Activated CD8-positive, alpha-beta memory T cell treated with anti-CD3 and anti-CD28 coated beads for 36 hours (primary cell): ENCODE results near the gene IPO4. TPM values are rescaled to one million over a fixed set of nuclear protein-coding genes. Genes with fewer than 3 reads are reported as not detected.

Source experiments
- CTCF ChIA-PET: fragments of 350-600 bp; sonication (Branson Sonifier 250); formaldehyde crosslinking; loops from one replicate; lab custom pipeline; 2021; ENCODE audit warnings: antibody characterized with exemption; lab: Charles Lee
- POLR2A ChIA-PET: fragments of 350-600 bp; sonication (Branson Sonifier 250); formaldehyde crosslinking; loops from one replicate; lab custom pipeline; 2021; ENCODE audit warnings: antibody characterized with exemption; lab: Charles Lee
- total RNA-seq, 2 experiments: library from RNA; stranded (reverse); gene quantifications; one replicate each; pipeline ENCODE4 v1.2.3, GENCODE V29; 2021

IPO4 gene
- total RNA-seq, result 100 to 1,000 TPM; 166 to 168 TPM

DNA sequence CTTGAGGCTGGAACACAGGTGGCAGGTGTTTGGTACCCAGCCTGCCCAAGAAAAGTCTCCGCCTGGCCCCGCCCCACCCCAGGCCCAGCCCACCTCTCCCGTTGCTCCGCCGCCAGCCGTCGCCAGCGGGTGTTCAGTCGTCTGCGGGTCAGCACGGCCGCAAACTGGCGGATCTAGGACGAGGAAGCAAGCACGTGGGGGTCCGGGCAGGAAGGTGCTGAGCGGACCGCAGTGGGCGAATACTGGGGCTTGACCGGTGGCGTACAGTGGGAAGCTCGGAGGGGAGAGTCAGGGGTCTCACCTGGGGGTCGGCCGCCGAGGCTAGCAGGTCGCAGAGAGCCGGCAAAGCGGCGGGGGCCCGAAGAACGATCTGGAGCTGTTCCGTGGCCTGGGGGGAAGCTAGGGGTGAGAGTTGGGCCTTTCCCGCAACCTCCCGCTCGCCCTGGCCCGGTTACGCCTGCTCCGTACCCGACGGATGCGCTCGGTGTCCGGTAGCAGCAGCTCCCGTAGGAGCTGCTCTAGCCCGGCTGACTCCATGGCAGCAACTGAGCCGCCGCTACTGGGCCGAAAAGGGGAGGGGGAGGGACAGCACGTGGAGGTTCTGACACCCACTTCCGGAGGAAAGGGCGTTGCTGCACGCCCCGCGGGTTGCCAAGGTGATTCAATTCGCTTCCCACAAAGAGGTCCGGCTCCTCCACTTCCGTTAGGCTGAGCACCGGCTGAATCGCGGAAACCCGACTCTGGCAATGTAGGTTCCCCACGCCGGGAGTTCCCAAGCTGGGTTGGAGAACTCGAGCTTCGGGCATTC, at the start of gene IPO4:
IPO4 (minus strand) TSS at position 566 of the 808 bp plus-strand sequence; CDS start at position 537, 29 bp downstream.
- POLR2A ChIA-PET, result interaction anchor here (0.6 to 3.3 kb wide), 5 partner anchors 9 to 108 kb away, joined by 3 to 15 read pairs (median 4); partner anchors contain the start of genes CHMP4A, IRF9 and RNF31

GRCh38 chr14:24238123-24238522, 49.5 kb upstream of the IPO4 start:
- CTCF ChIA-PET, result interaction anchor here (0.9 to 2.3 kb wide), 3 partner anchors 59 to 70 kb away, joined by 3 to 7 read pairs (median 7); partner anchors contain the start of genes CIDEB, DHRS1 and NOP9
- POLR2A ChIA-PET, result interaction anchor here (0.6 kb wide), 1 partner anchor 8 kb away, joined by 9 read pairs; no protein-coding TSS in a partner anchor

More for the DNA sequence above, at the start of gene IPO4:
- CTCF ChIA-PET, result interaction anchor here (0.7 to 1.6 kb wide), 6 partner anchors 10 to 134 kb away, joined by 3 to 5 read pairs (median 4); partner anchors contain the start of genes IRF9 and MDP1

DNA sequence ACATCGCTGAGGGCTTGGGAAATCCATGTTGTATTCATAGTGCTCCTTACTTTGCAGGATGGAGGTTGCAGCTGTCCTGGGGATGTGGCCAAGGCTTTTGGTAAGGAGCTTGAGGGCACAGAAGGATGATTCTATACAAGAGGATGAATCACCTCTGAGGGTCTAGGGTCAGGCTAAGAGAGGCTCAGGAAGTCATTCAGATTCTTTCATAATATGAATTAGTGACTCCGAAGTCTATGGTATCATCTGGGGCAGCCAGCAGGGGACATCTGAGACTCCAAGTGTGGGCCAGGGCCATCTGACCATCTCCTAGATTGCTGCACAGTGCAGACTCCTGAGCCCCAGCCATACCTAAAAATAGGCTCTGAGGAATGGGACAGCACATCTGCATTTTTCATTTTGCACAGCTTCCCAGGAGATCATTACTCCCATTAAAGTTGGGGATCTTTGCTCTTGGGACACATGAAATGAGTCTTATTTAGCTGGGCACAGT, 48.9 kb upstream of the IPO4 start:
- CTCF ChIA-PET, result interaction anchor here (0.9 to 2.3 kb wide), 4 partner anchors 34 to 70 kb away, joined by 3 to 7 read pairs (median 5); partner anchors contain the start of genes CIDEB, DHRS1, NOP9 and RABGGTA
- POLR2A ChIA-PET, result interaction anchor here (0.5 kb wide), 1 partner anchor 9 kb away, joined by 5 read pairs; no protein-coding TSS in a partner anchor

DNA sequence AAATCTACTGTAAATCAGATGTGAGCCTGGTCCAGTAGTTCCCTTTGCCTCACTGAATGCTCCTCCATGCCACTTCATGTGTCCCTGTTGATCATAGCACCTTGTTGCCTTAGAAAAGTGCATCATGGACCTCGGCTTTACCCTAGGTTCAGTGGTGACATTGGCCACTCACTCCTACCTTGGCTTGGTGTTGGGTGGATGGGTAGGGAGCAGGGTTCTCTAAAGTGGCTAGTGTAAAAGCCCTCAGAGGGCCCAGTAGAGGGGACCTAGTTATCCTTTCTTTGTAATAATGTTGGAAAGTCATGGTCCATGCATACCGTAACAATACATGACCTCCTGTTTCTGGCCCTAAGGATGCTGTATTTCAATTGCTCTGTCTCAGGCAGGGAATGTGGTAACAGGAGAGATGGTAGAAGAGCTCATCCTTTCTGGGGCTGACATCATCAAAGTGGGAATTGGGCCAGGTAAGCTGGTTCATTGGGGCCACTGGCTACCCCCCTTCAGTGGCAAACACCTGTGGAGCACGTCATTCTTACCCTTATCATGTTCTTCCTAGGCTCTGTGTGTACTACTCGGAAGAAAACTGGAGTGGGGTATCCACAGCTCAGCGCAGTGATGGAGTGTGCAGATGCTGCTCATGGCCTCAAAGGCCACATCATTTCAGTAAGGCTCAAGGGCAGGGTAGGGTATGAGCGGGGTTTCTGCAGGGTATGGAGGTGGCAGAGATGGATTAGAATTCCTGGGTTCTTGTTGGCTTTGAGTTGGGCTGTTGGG, 48.3 kb upstream of the IPO4 start:
- ChIA-PET CTCF (interaction anchor here (1.3 to 2.3 kb wide), 2 partner anchors 34 to 71 kb away, joined by 3 to 7 read pairs; partner anchors contain the start of genes CIDEB and RABGGTA), POLR2A (no interaction called here)

- ChIA-PET POLR2A (no interaction called here), CTCF (interaction anchor here (1.1 to 1.7 kb wide), 3 partner anchors 35 to 72 kb away, joined by 3 to 6 read pairs (median 5); partner anchors contain the start of genes CIDEB and RABGGTA)
These were observed 47.4 kb upstream of the IPO4 start for GRCh38 chr14:24235804-24236688.

DNA sequence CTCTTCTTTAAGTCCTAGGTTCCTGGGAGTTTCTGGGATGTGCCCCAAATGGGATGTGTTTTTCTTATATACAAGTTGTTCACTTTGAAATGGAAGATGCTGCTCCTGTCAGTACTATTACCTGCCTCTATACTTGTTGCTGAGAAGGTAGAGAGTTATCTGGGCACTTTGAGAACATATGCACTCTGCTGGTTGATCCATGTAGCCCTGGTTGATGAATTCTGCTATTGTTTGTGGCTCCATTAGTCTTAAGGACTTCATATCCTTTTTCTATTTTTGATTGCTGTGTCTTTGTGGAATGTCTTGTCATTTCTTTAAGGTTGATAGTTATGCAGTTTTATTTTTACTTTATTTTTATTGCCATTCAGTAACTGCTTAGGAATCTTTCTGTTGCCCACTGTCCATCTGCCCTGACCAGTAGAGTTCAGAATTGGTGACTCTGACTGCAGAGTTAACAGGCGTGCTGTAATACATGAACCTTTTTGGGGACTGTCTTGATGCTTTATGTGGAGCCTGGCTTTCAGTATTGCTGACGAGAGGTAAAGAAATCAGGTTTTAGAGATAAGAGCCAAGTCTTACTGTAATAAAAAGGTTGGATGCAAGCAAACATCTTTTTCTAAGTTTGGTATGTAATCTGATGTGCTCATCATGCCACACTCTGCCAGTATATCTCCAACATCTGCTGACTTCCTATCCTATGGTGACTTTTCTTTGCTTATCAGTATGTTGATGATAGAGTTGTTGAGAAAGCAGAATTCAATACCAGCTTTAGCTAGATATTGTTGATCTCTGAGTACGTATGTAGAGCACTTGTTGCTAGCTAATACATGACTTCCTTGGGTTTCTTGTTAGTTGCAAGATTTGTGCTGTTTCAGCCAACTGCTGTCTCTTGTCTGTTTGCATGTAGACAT, 45.7 kb upstream of the IPO4 start:
- ChIA-PET CTCF (interaction anchor here (0.8 to 1.9 kb wide), 5 partner anchors 8 to 74 kb away, joined by 4 to 6 read pairs (median 5); partner anchors contain the start of genes CIDEB, IRF9 and TINF2), POLR2A (interaction anchor here (0.8 kb wide), 1 partner anchor 8 kb away, joined by 4 read pairs; the partner anchor contains the start of gene TINF2)

DNA sequence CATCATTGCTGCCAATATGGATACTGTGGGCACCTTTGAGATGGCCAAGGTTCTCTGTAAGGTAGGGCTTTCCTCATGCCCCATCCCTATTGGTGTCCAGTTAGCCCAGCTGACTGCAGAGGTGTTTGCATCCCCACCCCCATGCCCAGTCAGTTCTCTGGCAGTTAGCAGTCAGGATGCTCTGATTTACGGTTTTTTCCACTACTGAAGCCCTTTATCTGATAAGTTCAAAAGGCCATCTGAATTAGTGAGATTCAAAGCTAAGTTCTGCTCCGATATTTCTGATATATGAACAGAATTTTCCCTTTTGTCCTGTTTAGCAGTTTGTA, 44.9 kb upstream of the IPO4 start:
- POLR2A ChIA-PET, result interaction anchor here (0.6 to 0.8 kb wide), 3 partner anchors 8 to 198 kb away, joined by 3 to 4 read pairs (median 4); partner anchors contain the start of gene TINF2
- CTCF ChIA-PET, result interaction anchor here (1.0 to 1.9 kb wide), 2 partner anchors 9 to 72 kb away, joined by 4 to 5 read pairs; partner anchors contain the start of genes IRF9 and TINF2

- POLR2A ChIA-PET, result interaction anchor here (0.6 to 1.3 kb wide), 4 partner anchors 7 to 199 kb away, joined by 3 to 9 read pairs (median 4); partner anchors contain the start of gene TINF2
- CTCF ChIA-PET, result interaction anchor here (1.0 to 1.9 kb wide), 2 partner anchors 10 to 72 kb away, joined by 4 to 5 read pairs; partner anchors contain the start of genes IRF9 and TINF2
These were observed 44.3 kb upstream of the IPO4 start, which contains the start of gene GMPR2 for GRCh38 chr14:24232645-24233537. Gene GMPR2 (plus strand): TSS chr14:24232929. CDS start chr14:24233254, 325 bp downstream.

GRCh38 chr14:24232121-24232644, 43.6 kb upstream of the IPO4 start, which contains the start of gene NEDD8:
Gene NEDD8 (minus strand): TSS chr14:24232367. CDS start chr14:24232267, 100 bp downstream.
- POLR2A ChIA-PET, result interaction anchor here (1.3 kb wide), 1 partner anchor 10 kb away, joined by 9 read pairs; the partner anchor contains the start of gene TINF2
- CTCF ChIA-PET, result interaction anchor here (1.9 kb wide), 1 partner anchor 71 kb away, joined by 4 read pairs; the partner anchor contains the start of gene IRF9

DNA sequence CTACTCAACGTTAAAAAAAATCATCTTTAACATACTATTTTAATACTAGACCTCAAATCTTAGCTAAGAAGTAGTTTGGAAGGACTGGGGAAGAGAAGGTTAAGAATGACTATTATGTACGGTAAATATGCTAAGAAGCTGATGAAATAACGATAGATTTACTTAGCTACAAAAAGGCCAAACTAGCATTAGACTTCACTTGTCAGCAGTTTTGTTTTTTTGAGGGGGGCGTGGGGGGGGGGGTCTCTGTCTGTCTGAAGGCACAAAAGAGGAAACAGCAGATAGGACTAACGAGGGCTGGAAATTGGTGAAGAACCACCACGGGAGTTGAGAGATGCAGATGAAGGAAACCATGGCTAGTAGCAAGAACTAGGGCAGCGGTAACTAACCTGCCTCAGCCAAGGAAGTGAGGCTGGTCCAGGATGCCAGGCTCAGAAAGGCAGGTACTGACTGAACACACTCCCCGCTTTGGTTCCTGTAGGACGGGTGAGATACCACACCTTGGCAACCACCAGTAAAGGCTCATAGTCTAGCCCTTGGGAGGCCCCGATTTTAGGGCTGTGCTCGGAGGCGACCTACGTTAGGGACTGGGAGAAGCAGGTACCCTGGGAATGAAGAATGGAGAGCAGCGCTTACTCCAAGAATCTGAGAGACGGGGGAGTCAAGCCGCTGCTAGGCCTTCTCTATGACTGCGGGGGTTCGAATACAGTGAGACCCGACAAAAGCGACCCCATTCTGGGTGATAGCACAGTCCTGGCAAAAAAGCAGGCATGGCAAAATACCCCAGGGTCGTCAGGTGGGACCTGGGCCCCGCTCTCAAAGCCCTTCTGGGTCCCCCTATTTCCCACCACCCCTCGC, 42.9 kb upstream of the IPO4 start:
- ChIA-PET POLR2A (interaction anchor here (0.6 to 1.0 kb wide), 3 partner anchors 11 to 210 kb away, joined by 3 to 10 read pairs (median 4); partner anchors contain the start of gene TINF2), CTCF (interaction anchor here (0.9 to 1.6 kb wide), 4 partner anchors 11 to 70 kb away, joined by 3 to 5 read pairs (median 3); partner anchors contain the start of genes CHMP4A, IRF9 and TINF2)

DNA sequence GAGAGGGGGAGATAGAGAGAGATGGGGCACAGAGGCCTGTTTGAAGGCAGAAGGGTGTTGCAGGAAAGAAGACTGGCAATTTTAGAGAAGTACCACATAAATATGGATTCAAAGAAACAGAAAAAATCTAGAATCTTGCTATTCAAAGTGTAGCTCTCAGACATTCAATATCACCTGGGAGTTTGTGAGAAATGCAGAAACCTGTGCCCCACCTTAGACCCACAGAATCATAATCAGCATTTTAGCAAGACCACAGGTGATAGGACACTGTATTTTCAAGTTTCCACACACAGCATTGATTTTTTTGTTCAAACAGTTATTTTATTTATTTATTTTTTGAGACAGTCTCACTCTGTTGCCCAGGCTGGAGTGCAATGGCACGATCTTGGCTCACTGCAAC, 40.3 kb upstream of the IPO4 start:
- POLR2A ChIA-PET, result interaction anchor here (0.6 to 0.7 kb wide), 2 partner anchors 9 to 43 kb away, joined by 5 to 7 read pairs; partner anchors contain the start of gene RABGGTA
- CTCF ChIA-PET, result interaction anchor here (0.6 to 0.9 kb wide), 3 partner anchors 13 to 203 kb away, joined by 3 to 5 read pairs (median 4); partner anchors contain the start of gene MDP1

GRCh38 chr14:24226473-24226872, 37.9 kb upstream of the IPO4 start:
- POLR2A ChIA-PET, result no interaction called here

DNA sequence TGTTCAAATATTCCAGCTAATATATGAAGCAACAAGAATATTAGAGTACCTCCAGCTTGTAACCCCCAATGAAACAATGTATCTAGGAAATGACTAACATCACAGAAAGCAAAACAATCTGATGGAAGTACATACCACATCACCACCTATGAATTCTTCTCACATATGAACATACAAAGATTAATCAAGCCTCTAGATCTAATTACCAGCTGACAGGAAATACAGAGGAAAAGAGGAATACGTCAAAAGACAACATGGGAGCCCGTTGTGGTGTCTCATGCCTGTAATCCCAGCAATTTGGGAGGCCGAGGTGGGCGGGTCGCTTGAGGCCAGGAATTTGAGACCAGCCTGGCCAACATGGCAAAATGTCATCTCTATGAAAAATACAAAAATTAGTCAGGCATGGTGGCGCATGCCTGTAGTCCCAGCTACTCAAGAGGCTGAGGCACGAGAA, 36.0 kb upstream of the IPO4 start:
- POLR2A ChIA-PET, result no interaction called here
- CTCF ChIA-PET, result interaction anchor here (0.6 to 1.4 kb wide), 2 partner anchors 84 to 129 kb away, joined by 4 read pairs; no protein-coding TSS in a partner anchor

More at GRCh38 chr14:24226473-24226872, 37.9 kb upstream of the IPO4 start:
- CTCF ChIA-PET, result interaction anchor here (0.7 kb wide), 1 partner anchor 20 kb away, joined by 4 read pairs; no protein-coding TSS in a partner anchor
